Measurements from ENCODE around the gene FCN2.

FCN2 gene

GRCh38 chr9:134885679-134886412, 5.2 kb downstream of the FCN2 start:
- Histone ChIP-seq H3K27me3 (ENCODE audit: low read depth, low read length) (no peaks in the 10 kb centered on the region), H3K4me1 (ENCODE audit: control insufficient read depth in 1 of 2, insufficient read depth in 2 of 2, low read length in 2 of 2) (no peaks in the 10 kb centered on the region), H3K4me3 (ENCODE audit: low read depth in 1 of 2, low read length in 2 of 2) (no peak overlapping the region), H3K36me3 (ENCODE audit: control insufficient read depth in 1 of 2, insufficient read depth in 2 of 2, low read length in 2 of 2) (no peaks in the 10 kb centered on the region), H3K27ac (ENCODE audit: low read length) (no peak overlapping the region), H3K9me3 (ENCODE audit: control insufficient read depth in 1 of 2, low read length in 2 of 2) (no peaks in the 10 kb centered on the region)

DNA sequence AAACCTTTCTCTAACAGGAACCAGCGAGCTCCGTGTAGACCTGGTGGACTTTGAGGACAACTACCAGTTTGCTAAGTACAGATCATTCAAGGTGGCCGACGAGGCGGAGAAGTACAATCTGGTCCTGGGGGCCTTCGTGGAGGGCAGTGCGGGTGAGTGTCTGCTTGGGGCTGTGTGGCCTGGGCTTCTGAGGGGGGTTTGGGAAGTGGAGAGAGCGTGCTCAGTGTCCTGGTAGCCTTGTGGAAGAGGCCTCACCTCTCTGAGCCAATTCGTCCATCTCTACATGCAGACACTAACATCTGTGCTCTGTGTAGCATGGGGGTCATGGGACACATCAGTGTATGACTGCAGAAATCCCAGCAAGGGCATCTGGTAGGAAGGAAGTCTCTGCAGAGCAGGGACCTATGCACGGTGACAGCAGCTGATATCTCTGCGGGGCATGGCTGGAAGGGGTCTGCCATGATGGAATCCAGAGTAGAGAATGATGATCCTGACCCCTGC, 5.9 kb downstream of the FCN2 start:
- Histone ChIP-seq H3K4me1 (ENCODE audit: control insufficient read depth in 1 of 2, insufficient read depth in 2 of 2, low read length in 2 of 2) (no peaks in the 10 kb centered on the region), H3K4me3 (ENCODE audit: low read depth in 1 of 2, low read length in 2 of 2) (no peak overlapping the region), H3K9me3 (ENCODE audit: control insufficient read depth in 1 of 2, low read length in 2 of 2) (no peaks in the 10 kb centered on the region), H3K27ac (ENCODE audit: low read length) (no peak overlapping the region), H3K36me3 (ENCODE audit: control insufficient read depth in 1 of 2, insufficient read depth in 2 of 2, low read length in 2 of 2) (no peaks in the 10 kb centered on the region), H3K27me3 (ENCODE audit: low read depth, low read length) (no peaks in the 10 kb centered on the region)

- Histone ChIP-seq H3K27ac (ENCODE audit: low read length) (no peak overlapping the region), H3K9me3 (ENCODE audit: control insufficient read depth in 1 of 2, low read length in 2 of 2) (no peaks in the 10 kb centered on the region), H3K27me3 (ENCODE audit: low read depth, low read length) (no peaks in the 10 kb centered on the region), H3K4me3 (ENCODE audit: low read depth in 1 of 2, low read length in 2 of 2) (no peak overlapping the region), H3K4me1 (ENCODE audit: control insufficient read depth in 1 of 2, insufficient read depth in 2 of 2, low read length in 2 of 2) (no peaks in the 10 kb centered on the region), H3K36me3 (ENCODE audit: control insufficient read depth in 1 of 2, insufficient read depth in 2 of 2, low read length in 2 of 2) (no peaks in the 10 kb centered on the region)
Measured at GRCh38 chr9:134887219-134887618, 6.6 kb downstream of the FCN2 start.

DNA sequence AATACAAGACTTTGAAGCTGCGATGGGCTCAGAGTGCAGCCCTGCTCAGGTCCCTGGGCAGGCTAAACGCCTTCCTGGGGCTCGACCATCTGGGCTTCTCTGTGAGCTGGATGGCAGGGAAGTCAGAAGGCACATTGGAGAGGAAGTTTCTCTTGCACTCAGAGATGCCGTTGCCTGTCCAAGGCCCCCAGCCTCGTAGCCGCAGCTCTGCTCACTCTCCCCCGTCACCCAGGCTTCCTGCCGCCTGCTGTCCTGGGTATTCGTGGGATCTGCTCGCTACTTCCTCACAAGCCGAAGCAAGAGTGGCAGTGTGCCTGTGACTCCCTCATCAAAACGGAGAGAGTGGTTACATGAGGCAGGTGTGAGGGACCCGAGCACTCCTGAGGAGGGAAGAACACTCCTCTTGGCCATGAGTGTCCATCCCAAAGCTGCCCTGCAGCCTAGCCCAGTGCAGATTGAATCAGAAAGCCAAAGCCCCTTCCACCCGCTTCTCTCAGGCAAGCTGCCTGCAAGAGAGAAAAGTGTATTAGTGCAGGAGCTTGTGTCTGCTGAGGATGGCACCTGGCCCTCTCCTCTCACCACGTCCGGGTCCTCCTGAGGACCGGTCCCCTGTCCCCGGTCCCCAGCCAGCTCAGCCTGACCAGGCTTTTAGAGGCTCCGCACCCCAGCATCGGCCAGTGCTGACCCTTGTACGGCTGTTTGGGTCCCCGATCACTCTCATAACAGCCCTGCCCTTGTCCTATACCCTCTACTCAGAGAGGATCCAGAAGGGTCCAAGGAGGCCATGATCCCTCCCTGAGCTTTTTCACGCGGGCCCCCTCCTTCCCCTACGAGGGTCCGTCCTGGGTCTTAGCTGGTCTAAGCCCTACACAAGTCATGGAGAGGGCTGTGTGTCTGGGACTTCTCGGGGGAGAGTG, 7.3 kb downstream of the FCN2 start:
- Histone ChIP-seq H3K27ac (ENCODE audit: low read length) (no peak overlapping the region), H3K9me3 (ENCODE audit: control insufficient read depth in 1 of 2, low read length in 2 of 2) (no peaks in the 10 kb centered on the region), H3K4me1 (ENCODE audit: control insufficient read depth in 1 of 2, insufficient read depth in 2 of 2, low read length in 2 of 2) (no peaks in the 10 kb centered on the region), H3K36me3 (ENCODE audit: control insufficient read depth in 1 of 2, insufficient read depth in 2 of 2, low read length in 2 of 2) (no peaks in the 10 kb centered on the region), H3K27me3 (ENCODE audit: low read depth, low read length) (no peaks in the 10 kb centered on the region), H3K4me3 (ENCODE audit: low read depth in 1 of 2, low read length in 2 of 2) (no peak overlapping the region)

GRCh38 chr9:134888603-134889190, 8.1 kb downstream of the FCN2 start:
- Histone ChIP-seq H3K9me3 (ENCODE audit: control insufficient read depth in 1 of 2, low read length in 2 of 2) (no peaks in the 10 kb centered on the region), H3K4me1 (ENCODE audit: control insufficient read depth in 1 of 2, insufficient read depth in 2 of 2, low read length in 2 of 2) (no peaks in the 10 kb centered on the region), H3K27me3 (ENCODE audit: low read depth, low read length) (no peaks in the 10 kb centered on the region), H3K36me3 (ENCODE audit: control insufficient read depth in 1 of 2, insufficient read depth in 2 of 2, low read length in 2 of 2) (no peaks in the 10 kb centered on the region), H3K4me3 (ENCODE audit: low read depth in 1 of 2, low read length in 2 of 2) (no peak overlapping the region), H3K27ac (ENCODE audit: low read length) (no peak overlapping the region)

GRCh38 chr9:134889386-134890154, 9.0 kb downstream of the FCN2 start:
- Histone ChIP-seq H3K4me3 (ENCODE audit: low read depth in 1 of 2, low read length in 2 of 2) (no peak overlapping the region), H3K27ac (ENCODE audit: low read length) (no peak overlapping the region), H3K4me1 (ENCODE audit: control insufficient read depth in 1 of 2, insufficient read depth in 2 of 2, low read length in 2 of 2) (no peaks in the 10 kb centered on the region), H3K27me3 (ENCODE audit: low read depth, low read length) (no peaks in the 10 kb centered on the region), H3K36me3 (ENCODE audit: control insufficient read depth in 1 of 2, insufficient read depth in 2 of 2, low read length in 2 of 2) (no peaks in the 10 kb centered on the region), H3K9me3 (ENCODE audit: control insufficient read depth in 1 of 2, low read length in 2 of 2) (no peaks in the 10 kb centered on the region)

- Histone ChIP-seq H3K4me1 (ENCODE audit: control insufficient read depth in 1 of 2, insufficient read depth in 2 of 2, low read length in 2 of 2) (no peaks in the 10 kb centered on the region), H3K9me3 (ENCODE audit: control insufficient read depth in 1 of 2, low read length in 2 of 2) (no peaks in the 10 kb centered on the region), H3K27me3 (ENCODE audit: low read depth, low read length) (no peaks in the 10 kb centered on the region)
Measured at GRCh38 chr9:134890155-134890495, 9.5 kb downstream of the FCN2 start.

GRCh38 chr9:134891053-134891452, 10.4 kb downstream of the FCN2 start:
- Histone ChIP-seq H3K9me3 (ENCODE audit: control insufficient read depth in 1 of 2, low read length in 2 of 2) (no peaks in the 10 kb centered on the region), H3K27me3 (ENCODE audit: low read depth, low read length) (no peaks in the 10 kb centered on the region), H3K4me1 (ENCODE audit: control insufficient read depth in 1 of 2, insufficient read depth in 2 of 2, low read length in 2 of 2) (no peaks in the 10 kb centered on the region), H3K4me3 (ENCODE audit: low read depth in 1 of 2, low read length in 2 of 2) (no peak overlapping the region), H3K27ac (ENCODE audit: low read length) (no peak overlapping the region), H3K36me3 (ENCODE audit: control insufficient read depth in 1 of 2, insufficient read depth in 2 of 2, low read length in 2 of 2) (no peaks in the 10 kb centered on the region)

More at GRCh38 chr9:134890155-134890495, 9.5 kb downstream of the FCN2 start:
- H3K4me3 ChIP-seq (ENCODE audit: low read depth in 1 of 2, low read length in 2 of 2): no peak overlapping the region
- H3K36me3 ChIP-seq (ENCODE audit: control insufficient read depth in 1 of 2, insufficient read depth in 2 of 2, low read length in 2 of 2): no peaks in the 10 kb centered on the region
- no peak overlapping the region for H3K27ac ChIP-seq (ENCODE audit: low read length)

- Histone ChIP-seq H3K4me1 (ENCODE audit: control insufficient read depth in 1 of 2, insufficient read depth in 2 of 2, low read length in 2 of 2) (no peaks in the 10 kb centered on the region), H3K36me3 (ENCODE audit: control insufficient read depth in 1 of 2, insufficient read depth in 2 of 2, low read length in 2 of 2) (no peaks in the 10 kb centered on the region), H3K27ac (ENCODE audit: low read length) (no peak overlapping the region), H3K27me3 (ENCODE audit: low read depth, low read length) (no peaks in the 10 kb centered on the region), H3K9me3 (ENCODE audit: control insufficient read depth in 1 of 2, low read length in 2 of 2) (no peaks in the 10 kb centered on the region), H3K4me3 (ENCODE audit: low read depth in 1 of 2, low read length in 2 of 2) (no peak overlapping the region)
Measured at GRCh38 chr9:134891713-134892112, 11.1 kb downstream of the FCN2 start.

DNA sequence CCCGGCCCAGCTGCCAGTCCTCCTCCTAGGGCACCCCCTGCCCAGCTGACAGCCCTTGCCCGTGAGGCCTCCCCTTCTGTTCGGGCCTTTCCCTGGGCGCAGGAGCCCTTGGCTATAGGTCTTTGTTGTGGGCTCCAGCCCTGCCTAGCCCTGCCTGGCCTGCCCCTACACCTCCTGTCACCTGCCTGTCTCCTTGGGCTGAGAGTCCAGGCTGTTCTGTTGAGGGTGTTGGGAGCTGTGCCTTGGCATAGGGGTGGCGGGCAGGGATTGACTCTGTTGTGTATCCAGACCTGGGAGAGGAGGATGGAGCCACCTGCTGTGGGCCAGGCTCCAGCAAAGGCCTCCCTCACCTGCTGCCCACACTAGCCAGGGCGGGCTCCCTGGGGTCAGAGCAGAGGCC, 11.6 kb downstream of the FCN2 start:
- no peaks in the 10 kb centered on the region for H3K27me3 ChIP-seq (ENCODE audit: low read depth, low read length)
- H3K36me3 ChIP-seq (ENCODE audit: control insufficient read depth in 1 of 2, insufficient read depth in 2 of 2, low read length in 2 of 2): no peaks in the 10 kb centered on the region
- H3K9me3 ChIP-seq (ENCODE audit: control insufficient read depth in 1 of 2, low read length in 2 of 2): no peaks in the 10 kb centered on the region
- H3K4me3 ChIP-seq (ENCODE audit: low read depth in 1 of 2, low read length in 2 of 2): no peak overlapping the region
- no peak overlapping the region for H3K27ac ChIP-seq (ENCODE audit: low read length)
- H3K4me1 ChIP-seq (ENCODE audit: control insufficient read depth in 1 of 2, insufficient read depth in 2 of 2, low read length in 2 of 2): no peaks in the 10 kb centered on the region

Measured in muscle layer of duodenum (tissue), 2 donors.